ENCODE measurements around the gene OR6C65.
"Not testable (repeated sequence)": the region's sequence is repeated elsewhere in the genome, so short reads cannot be mapped to it uniquely, and the experiment has no call there.

OR6C65 gene

GRCh38 chr12:55400229-55400628 is at the start of gene OR6C65:
TSS of gene OR6C65 (plus strand) at chr12:55400529. CDS start at chr12:55400529, 0 bp downstream.
- no peak for DNase-seq

DNA sequence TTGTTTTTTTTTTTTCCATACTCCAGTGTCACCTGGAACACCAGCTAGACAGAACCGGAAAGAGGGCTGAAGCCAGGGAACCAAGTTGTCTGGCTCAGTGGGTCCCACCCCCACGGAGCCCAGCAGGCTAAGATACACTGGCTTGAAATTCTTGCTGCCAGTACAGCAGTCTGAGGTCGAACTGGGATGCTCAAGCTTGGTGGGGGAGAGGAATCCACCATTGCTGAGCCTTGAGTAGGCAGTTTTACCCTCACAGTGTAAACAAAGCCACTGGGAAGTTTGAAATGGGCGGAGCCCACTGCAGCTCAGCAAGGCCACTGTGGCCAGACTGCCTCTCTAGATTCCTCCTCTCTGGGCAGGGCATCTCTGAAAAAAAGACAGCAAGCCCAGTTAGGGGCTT is 45.0 kb upstream of the OR6C65 start:
- DNase-seq = not testable (repeated sequence)

DNA sequence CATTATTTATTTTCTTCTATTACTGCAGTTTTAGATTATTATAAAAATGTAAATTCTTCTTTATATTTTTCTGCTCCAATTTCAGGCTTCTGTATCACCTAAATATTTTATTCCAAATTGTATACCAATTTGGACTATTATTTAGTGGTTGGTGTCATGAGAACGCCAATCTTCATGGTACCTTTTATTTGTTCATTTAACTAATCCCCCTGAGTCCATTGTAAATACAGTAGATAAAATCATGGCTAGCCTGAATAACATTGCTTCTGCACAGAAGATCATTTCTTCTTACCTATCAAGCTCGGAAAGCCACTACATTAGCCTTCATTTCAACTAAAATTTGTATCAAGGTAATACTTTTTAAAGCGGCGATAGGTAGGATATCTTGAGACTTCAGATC is 37.7 kb upstream of the OR6C65 start, which contains the start of gene OR6C75:
Gene OR6C75, plus strand, starts transcription at position 301 of the 400 bp plus-strand sequence. CDS start 2,136 bp downstream, outside the sequence.
- no peak for DNase-seq

DNA sequence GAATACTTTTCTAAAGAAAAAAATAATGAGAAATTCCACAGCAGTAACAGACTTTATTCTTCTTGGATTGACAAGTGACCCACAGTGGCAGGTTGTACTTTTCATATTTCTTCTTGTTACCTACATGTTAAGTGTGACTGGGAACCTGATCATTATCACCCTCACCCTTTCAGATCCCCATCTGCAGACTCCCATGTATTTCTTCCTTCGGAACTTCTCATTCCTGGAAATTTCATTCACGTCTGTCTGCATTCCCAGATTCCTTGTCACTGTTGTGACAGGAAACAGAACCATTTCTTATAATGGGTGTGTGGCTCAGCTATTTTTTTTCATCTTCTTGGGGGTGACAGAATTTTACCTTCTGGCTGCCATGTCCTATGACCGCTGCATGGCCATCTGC is 35.2 kb upstream of the OR6C65 start:
- DNase-seq = no peak

- no peak for DNase-seq
Observed at GRCh38 chr12:55372521-55372920, 27.8 kb upstream of the OR6C65 start.

GRCh38 chr12:55385891-55386290 is 14.4 kb upstream of the OR6C65 start:
- no peak for DNase-seq

DNA sequence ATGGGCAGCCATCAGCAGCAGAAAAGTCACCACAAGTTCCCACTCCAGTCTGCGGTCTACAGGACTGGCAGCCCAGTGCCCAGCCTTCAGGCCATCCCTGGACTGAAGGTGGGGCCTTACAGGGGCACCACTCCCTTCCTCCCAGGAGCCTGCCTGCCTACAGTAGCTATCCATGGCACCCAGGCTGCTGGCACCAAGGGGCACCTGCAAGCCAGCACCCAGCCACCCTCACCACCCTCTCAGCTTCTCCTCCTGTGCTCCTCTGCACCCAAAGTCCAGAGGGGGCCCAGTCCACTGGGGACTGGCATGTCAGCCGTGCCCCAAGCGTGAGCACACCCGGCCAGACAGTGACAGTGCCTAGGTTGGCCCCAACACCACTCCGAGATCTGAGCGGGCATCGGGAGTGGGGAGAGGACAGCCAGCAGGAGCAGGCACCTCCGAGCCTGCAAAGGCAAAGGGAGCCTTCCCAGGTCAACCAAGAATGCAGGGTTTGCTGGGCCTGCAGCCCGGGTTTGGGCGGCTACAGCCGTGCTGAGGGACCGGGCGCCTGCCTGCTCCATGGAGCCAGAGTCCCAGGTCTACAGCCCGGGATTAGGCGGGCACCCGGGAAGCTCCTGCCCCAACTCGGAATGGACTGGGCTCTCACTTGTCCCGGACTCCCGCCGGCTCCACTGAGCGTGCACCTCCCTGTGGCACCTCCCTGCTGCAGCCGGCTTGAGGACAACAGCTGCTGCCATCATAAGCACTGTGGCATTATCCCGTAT is 8.1 kb upstream of the OR6C65 start:
- DNase-seq = no peak

- no peak for DNase-seq
Observed at GRCh38 chr12:55396326-55396725, 4.0 kb upstream of the OR6C65 start.

GRCh38 chr12:55407866-55408265 is 7.5 kb downstream of the OR6C65 start:
- no peak for DNase-seq

DNA sequence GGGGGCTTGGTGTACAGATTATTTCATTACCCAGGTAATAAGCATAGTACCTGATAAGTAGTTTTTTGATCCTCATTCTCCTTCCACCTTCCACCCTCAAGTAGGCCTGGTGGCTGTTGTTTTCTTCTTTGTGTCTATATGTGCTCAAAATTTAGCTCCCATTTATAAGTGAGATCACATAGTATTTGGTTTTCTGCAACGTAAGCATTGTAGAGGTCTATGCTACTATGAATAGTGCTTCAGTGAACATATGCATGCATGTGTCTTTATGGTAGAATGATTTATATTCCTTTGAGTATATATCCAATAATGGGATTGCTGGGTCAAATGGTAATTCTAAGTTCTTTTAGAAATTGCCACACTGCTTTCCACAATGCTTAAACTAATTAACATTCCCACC is 8.8 kb downstream of the OR6C65 start:
- not testable (repeated sequence) for DNase-seq

GRCh38 chr12:55412138-55412537 is 11.8 kb downstream of the OR6C65 start:
- DNase-seq = not testable (repeated sequence)

GRCh38 chr12:55413498-55414388 is 13.4 kb downstream of the OR6C65 start:
- not testable (repeated sequence) for DNase-seq

DNA sequence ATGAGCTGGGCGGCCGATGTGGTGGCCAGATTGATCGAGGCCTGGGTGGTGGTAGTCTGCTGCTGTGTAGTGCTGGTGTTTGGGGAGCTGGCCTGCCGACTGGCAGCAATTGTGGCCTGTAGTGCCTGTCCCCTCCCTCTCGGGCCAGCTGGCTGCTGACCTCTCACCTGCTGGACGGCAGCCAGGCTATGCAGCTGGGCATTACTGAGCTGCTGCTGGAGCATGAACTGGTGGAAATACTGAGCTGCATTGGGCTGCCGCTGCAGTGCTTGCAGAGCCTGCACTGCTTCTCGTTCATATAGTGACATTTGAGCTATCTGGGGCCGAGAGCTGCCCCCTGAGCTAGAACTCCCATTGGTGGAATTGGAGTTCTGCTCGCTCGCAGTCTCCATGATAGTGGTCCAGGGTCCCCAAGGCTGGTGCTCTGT is 14.1 kb downstream of the OR6C65 start:
- DNase-seq = not testable (repeated sequence)

DNA sequence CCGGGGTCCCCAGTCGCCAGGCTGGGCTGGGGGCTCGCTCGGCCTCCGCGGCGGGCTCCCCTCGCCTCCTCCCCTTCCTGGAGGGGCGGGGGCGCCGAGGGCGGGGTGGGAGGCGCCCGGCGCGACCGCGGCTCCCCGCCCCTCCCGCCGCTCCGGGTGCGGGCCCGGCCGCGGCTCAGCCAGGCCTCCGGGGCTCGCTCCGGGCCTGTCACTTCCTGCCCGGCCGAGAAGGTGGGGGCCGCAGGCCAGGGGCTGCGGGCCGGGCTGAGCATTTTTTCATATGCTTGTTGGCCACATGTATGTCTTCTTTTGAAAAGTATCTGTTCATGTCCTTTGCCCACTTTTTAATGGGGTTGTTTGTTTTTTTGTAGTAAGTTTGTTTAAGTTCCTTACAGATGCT is 14.6 kb downstream of the OR6C65 start:
- DNase-seq = not testable (repeated sequence)

- no peak for DNase-seq
Observed at GRCh38 chr12:55416961-55417360, 16.6 kb downstream of the OR6C65 start.

GRCh38 chr12:55420307-55420962 is 20.1 kb downstream of the OR6C65 start:
- no peak for DNase-seq

GRCh38 chr12:55425954-55426353 is 25.6 kb downstream of the OR6C65 start, which contains the start of gene OR6C76:
TSS of gene OR6C76 (plus strand) at chr12:55426254. CDS start at chr12:55426254, 0 bp downstream.
- no peak for DNase-seq

DNA sequence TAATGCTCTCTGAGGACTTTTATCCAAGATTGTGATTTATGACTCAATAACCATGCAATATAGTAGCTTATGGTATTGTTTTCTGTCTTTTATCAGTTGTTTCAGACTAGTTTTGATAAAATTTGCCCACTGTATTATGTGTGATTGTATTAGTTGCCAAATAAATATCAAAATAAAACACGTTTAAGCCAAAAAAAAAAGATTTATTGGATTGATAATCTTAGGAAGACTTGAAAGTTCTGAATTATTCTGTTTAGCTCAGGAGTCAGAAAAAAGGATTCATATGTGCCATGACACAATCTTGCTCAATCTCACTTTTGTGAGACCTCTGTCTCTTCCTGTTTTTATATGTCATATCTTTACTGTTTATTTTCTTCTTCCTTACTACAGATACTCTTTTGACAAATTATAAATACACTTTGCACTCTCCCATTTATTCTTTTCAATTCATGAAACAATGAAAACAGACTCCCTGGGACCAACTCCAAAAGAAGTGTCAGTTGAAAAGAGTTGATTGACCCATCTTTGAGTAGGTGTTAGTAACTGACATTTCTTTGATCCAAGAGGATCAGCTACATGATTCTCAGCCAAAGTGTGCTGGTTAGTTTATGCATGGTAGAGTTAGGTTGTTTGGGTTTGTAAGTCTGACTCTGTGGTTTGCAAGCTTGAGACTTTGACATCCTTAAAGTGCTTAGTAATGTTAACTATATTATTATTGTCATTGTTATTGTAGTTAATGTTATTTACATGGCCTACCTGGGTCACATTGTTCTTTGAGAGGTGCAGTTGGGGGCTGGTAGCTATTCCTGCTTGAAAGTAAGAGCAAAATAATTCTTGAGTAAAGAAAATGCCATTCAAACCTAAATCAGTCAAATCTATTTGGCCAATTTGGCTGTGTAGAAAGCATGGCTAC is 28.3 kb downstream of the OR6C65 start:
- no peak for DNase-seq

DNA sequence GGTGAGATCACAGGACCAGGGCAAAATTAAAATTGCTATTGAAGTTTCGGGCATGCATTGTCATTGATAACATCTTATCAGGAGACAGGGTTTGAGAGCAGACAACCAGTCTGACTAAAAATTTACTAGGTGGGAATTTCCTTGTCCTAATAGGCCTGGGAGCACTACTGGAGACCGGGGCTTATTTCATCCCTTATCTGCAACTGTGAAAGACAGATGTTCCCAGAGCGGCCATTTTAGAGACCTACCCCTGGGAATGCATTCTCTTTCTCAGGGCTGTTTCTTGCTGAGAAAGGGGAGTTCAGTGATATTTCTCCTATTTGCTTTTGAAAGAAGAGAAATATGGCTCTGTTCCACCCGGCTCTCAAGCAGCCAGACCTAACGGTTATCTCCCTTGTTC is 40.9 kb downstream of the OR6C65 start:
- not testable (repeated sequence) for DNase-seq

GRCh38 chr12:55443776-55444175 is 43.4 kb downstream of the OR6C65 start, which contains the start of gene OR6C2:
TSS of gene OR6C2 (plus strand) at chr12:55444076. CDS start at chr12:55452214, 8,138 bp downstream.
- DNase-seq = no peak

GRCh38 chr12:55445357-55445756 is 45.0 kb downstream of the OR6C65 start:
- no peak for DNase-seq

DNA sequence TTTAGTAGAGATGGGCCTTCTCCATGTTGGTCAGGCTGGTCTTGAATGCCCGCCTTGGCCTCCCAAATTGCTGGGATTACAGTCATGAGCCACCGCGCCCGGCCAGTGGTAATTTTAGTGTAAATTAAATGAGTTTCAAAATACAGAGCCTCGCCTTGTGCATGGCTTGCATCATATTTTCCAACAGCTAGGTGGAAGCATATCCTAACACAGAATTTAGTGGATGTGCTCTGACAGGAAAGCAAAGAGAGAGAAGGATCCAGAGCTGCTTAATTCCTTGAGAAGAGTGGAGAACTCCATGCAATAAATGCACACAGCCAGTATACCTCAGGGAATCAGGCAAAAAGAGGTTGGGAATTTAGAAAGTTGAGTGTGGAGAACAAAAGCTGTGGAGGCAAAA is 46.0 kb downstream of the OR6C65 start:
- DNase-seq = no peak
